Fibroblast of lung (primary cell): ENCODE results near the gene C10orf67. TPM values are rescaled to one million over a fixed set of nuclear protein-coding genes. Genes with fewer than 3 reads are reported as not detected.

Experiments
- DNase-seq, 2 donors: peaks; one replicate each; pipeline versions ENCODE4 v3.0.0 to v3.0.0-alpha.2; 2010; ENCODE audit warnings: low read depth in 2 of 2
- H2AFZ ChIP-seq: 2 replicates; pipeline ENCODE4 v1.5.1; 2012; ENCODE audit warnings: low read length, control low read depth, inconsistent platforms
- H3K27ac ChIP-seq: 2 replicates; pipeline ENCODE4 v1.5.1; 2011; ENCODE audit warnings: low read length, control low read depth; ENCODE audit not compliant: insufficient read depth
- H3K27me3 ChIP-seq: 2 replicates; pipeline ENCODE4 v1.5.1; 2011; ENCODE audit warnings: mild to moderate bottlenecking, low read length; ENCODE audit not compliant: control insufficient read depth, insufficient read depth
- H3K36me3 ChIP-seq: 2 replicates; pipeline ENCODE4 v1.5.1; 2011; ENCODE audit warnings: low read length; ENCODE audit not compliant: control insufficient read depth, insufficient read depth
- H3K4me1 ChIP-seq: 2 replicates; pipeline ENCODE4 v1.5.1; 2011; ENCODE audit warnings: low read length; ENCODE audit not compliant: control insufficient read depth, insufficient read depth; ENCODE audit errors: extremely low read depth
- H3K4me2 ChIP-seq: 2 replicates; pipeline ENCODE4 v1.5.1; 2011; ENCODE audit warnings: low read length, control low read depth; ENCODE audit not compliant: insufficient read depth; ENCODE audit errors: extremely low read depth
- H3K4me3 ChIP-seq, 4 experiments: fragments of 200-600 bp in 1 of 4; sonication (generic) in 1 of 4; replicated peaks in 1 of 4; 2 replicates each; pipeline ENCODE4 v1.5.1; 2011 to 2016; ENCODE audit warnings: low read length in 4 of 4, low read depth in 3 of 4, mild to moderate bottlenecking in 3 of 4, control low read depth in 2 of 4, inconsistent platforms in 1 of 4, mixed read lengths in 1 of 4; ENCODE audit not compliant: insufficient read depth in 1 of 4; ENCODE audit errors: control extremely low read depth in 1 of 4
- H3K79me2 ChIP-seq: 2 replicates; pipeline ENCODE4 v1.5.1; 2012; ENCODE audit warnings: mild to moderate bottlenecking, low read length, inconsistent platforms; ENCODE audit not compliant: control insufficient read depth, insufficient read depth
- H3K9ac ChIP-seq: 2 replicates; pipeline ENCODE4 v1.5.1; 2011; ENCODE audit warnings: mild to moderate bottlenecking, low read length, control low read depth; ENCODE audit not compliant: insufficient read depth
- H3K9me3 ChIP-seq: 2 replicates; pipeline ENCODE4 v1.5.1; 2012; ENCODE audit warnings: low read depth, low read length; ENCODE audit not compliant: control insufficient read depth, insufficient read depth
- H4K20me1 ChIP-seq: 2 replicates; pipeline ENCODE4 v1.5.1; 2011; ENCODE audit warnings: low read length; ENCODE audit not compliant: control insufficient read depth, insufficient read depth; ENCODE audit errors: extremely low read depth
- EZH2 ChIP-seq: IDR thresholded peaks from 2 replicates; pipeline ENCODE4 v1.5.1; 2012; ENCODE audit warnings: low read length, control low read depth, mild to moderate bottlenecking; ENCODE audit errors: missing control alignments
- polyA plus RNA-seq, 2 donors: library from polyadenylated mRNA; depleted of rRNA in 1 of 2; stranded (reverse) in 1 of 2; unstranded in 1 of 2; fragments of >200 nt; gene quantifications; 2 replicates each; pipeline ENCODE4 v1.2.1, GENCODE V29; 2011 to 2012; ENCODE audit warnings: missing spikeins in 1 of 2
- total RNA-seq: library from RNA; depleted of rRNA; stranded (reverse); fragments of >200 nt; gene quantifications from 2 replicates; pipeline ENCODE4 v1.2.1, GENCODE V29; 2014
- TF ChIP-seq, protein P1 (sequence below), 2 donors: IDR thresholded peaks in 1 of 2; conservative IDR thresholded peaks in 1 of 2; 1 replicate in 1 of 2; 2 replicates in 1 of 2; pipeline ENCODE4 v1.5.1; 2011 to 2012; ENCODE audit warnings: low read length in 2 of 2, control low read depth in 1 of 2, inconsistent platforms in 1 of 2, low read depth in 1 of 2, mild to moderate bottlenecking in 1 of 2

The C10orf67 gene
- total and polyA plus RNA-seq, 2 donors (not counting 1 experiment from before 2014, with no cell fraction given): under 0.01 to 0.16 TPM

- H3K9ac ChIP-seq: no peak overlapping the region
- H3K36me3 ChIP-seq: no peaks in the 10 kb centered on the region
- no peaks in the 10 kb centered on the region for H3K79me2 ChIP-seq
- no peaks in the 10 kb centered on the region for H3K9me3 ChIP-seq
- TF ChIP-seq, protein P1, sequence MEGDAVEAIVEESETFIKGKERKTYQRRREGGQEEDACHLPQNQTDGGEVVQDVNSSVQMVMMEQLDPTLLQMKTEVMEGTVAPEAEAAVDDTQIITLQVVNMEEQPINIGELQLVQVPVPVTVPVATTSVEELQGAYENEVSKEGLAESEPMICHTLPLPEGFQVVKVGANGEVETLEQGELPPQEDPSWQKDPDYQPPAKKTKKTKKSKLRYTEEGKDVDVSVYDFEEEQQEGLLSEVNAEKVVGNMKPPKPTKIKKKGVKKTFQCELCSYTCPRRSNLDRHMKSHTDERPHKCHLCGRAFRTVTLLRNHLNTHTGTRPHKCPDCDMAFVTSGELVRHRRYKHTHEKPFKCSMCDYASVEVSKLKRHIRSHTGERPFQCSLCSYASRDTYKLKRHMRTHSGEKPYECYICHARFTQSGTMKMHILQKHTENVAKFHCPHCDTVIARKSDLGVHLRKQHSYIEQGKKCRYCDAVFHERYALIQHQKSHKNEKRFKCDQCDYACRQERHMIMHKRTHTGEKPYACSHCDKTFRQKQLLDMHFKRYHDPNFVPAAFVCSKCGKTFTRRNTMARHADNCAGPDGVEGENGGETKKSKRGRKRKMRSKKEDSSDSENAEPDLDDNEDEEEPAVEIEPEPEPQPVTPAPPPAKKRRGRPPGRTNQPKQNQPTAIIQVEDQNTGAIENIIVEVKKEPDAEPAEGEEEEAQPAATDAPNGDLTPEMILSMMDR (conservative IDR thresholded peaks at IDR 0.05 in 1 of 2, IDR thresholded peaks at IDR 0.05 in 1 of 2; ENCODE audit: low read depth in 1 of 2, low read length in 2 of 2): no peak
- TF ChIP-seq EZH2: no peak
- H2AFZ ChIP-seq: no peak overlapping the region
- peaks cover 17% of the 10 kb centered on the region for H3K27me3 ChIP-seq
- DNase-seq: no peak
- no peak overlapping the region for H3K4me3 ChIP-seq
- H4K20me1 ChIP-seq: no peaks in the 10 kb centered on the region
- no peaks in the 10 kb centered on the region for H3K4me1 ChIP-seq
- no peak overlapping the region for H3K4me2 ChIP-seq
- H3K27ac ChIP-seq: no peak overlapping the region
Measured at GRCh38 chr10:23174074-23174976, 170.3 kb downstream of the C10orf67 start.

DNA sequence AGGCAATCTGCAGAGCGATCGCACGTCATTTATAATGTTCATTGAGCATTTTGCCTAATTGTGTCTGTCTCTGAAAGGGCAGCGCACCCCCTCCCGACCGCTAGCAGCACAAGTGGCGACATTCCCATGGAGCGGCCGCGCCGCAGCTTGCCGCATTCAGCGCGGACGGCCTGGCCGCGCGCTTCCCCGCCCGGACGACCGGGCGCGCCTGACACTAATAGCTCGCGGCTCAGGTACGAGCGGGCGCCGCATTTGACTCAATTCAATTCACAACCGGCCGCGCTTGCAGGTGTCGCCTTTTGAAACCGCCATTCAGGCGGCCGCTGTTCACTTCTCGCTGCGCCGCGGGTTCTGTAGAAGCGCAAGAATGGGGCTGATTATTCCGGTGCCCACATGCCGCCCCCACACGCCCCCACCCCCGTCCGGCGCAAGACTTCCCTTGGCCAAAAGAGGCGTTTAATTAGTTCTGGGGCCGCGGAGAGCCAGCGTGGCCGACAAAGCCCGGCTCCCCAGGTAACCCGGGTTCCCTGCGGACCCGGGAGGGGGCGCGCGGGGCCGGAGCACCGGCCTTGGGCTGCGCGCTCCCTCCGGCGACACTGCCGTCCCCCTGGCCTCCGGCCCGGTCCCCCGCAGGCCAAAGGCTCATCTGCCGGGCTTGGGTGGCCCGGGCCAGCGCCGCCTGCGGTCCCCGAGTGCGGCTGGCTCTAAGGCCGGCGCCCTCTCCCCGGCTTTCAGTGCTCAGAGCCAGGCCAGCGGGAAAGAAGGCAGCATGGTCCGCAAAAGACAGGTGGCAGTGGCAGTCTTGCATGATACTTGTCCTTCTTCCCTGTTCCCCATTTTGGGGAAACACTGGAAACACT, 171.2 kb downstream of the C10orf67 start:
- Histone ChIP-seq H3K27ac (no peak overlapping the region), H3K36me3 (no peaks in the 10 kb centered on the region), H2AFZ (no peak overlapping the region), H3K9ac (no peak overlapping the region), H4K20me1 (no peaks in the 10 kb centered on the region), H3K4me2 (no peak overlapping the region), H3K27me3 (peaks cover 17% of the 10 kb centered on the region), H3K9me3 (no peaks in the 10 kb centered on the region), H3K4me3 (no peak overlapping the region), H3K79me2 (no peaks in the 10 kb centered on the region), H3K4me1 (no peaks in the 10 kb centered on the region)
- TF ChIP-seq EZH2: no peak
- TF ChIP-seq, protein P1 (conservative IDR thresholded peaks at IDR 0.05 in 1 of 2, IDR thresholded peaks at IDR 0.05 in 1 of 2; ENCODE audit: low read depth in 1 of 2, low read length in 2 of 2): no peak
- DNase-seq: no peak
